Upper lobe of left lung (tissue), 6 donors: Measurements from ENCODE around the gene NTN1. TPM values are rescaled to one million over a fixed set of nuclear protein-coding genes. Genes with fewer than 3 reads are reported as not detected.
A peak's percentile ranks its signal among the peaks of the same experiment; 100 is the strongest.

ENCODE experiments used
- ATAC-seq, 2 donors: fragments of 200-7000 bp; cut with Tn5 transposase; one replicate each; pipeline ENCODE4 v1.9.1; 2022; ENCODE audit warnings: mild to moderate bottlenecking in 2 of 2, moderate library complexity in 2 of 2; ENCODE audit not compliant: low FRiP score in 2 of 2
- DNase-seq, 2 donors: peaks; one replicate each; pipeline ENCODE4 v3.0.0-alpha.2; 2019 to 2020
- H3K27ac ChIP-seq, 4 donors: fragments of 200-600 bp; sonication (generic); one replicate each; pipeline ENCODE4 v1.5.1; 2016 to 2019
- H3K27me3 ChIP-seq, 4 donors: fragments of 200-600 bp; sonication (generic); one replicate each; pipeline ENCODE4 v1.5.1; 2017 to 2019
- H3K36me3 ChIP-seq, 4 donors: fragments of 200-600 bp; sonication (generic); one replicate each; pipeline ENCODE4 v1.5.1; 2016 to 2019
- H3K4me1 ChIP-seq, 4 donors: fragments of 200-600 bp; sonication (generic); one replicate each; pipeline ENCODE4 v1.5.1; 2018 to 2019
- H3K4me3 ChIP-seq, 4 donors: fragments of 200-600 bp; sonication (generic); one replicate each; pipeline ENCODE4 v1.5.1; 2017 to 2019; ENCODE audit warnings: mild to moderate bottlenecking in 2 of 4, moderate library complexity in 1 of 4
- H3K9me3 ChIP-seq, 4 donors: fragments of 200-600 bp; sonication (generic); one replicate each; pipeline ENCODE4 v1.5.1; 2018 to 2019
- CTCF ChIP-seq, 6 experiments: fragments of 450-650 bp in 4 of 6; fragments of 200-600 bp in 2 of 6; sonication (generic) in 2 of 6; IDR thresholded peaks; one replicate each; pipeline ENCODE4 v1.5.1; 2016 to 2019; ENCODE audit warnings: antibody characterized with exemption in 6 of 6
- EP300 ChIP-seq, 4 donors: sonication (generic); formaldehyde crosslinking; IDR thresholded peaks; one replicate each; pipeline ENCODE4 v1.5.1; 2017; ENCODE audit warnings: antibody characterized with exemption in 4 of 4, control low read depth in 2 of 4
- POLR2A ChIP-seq, 4 donors: fragments of 450-650 bp; IDR thresholded peaks; one replicate each; pipeline ENCODE4 v1.5.1; 2016 to 2017; ENCODE audit warnings: antibody characterized with exemption in 4 of 4, mild to moderate bottlenecking in 2 of 4
- POLR2AphosphoS5 ChIP-seq, 2 donors: sonication (generic); formaldehyde crosslinking; IDR thresholded peaks; one replicate each; pipeline ENCODE4 v1.5.1; 2017; ENCODE audit warnings: antibody characterized with exemption in 2 of 2
- WGBS, 2 donors: methylation state at CpG; one replicate each; pipeline ENCODE4 v1.1.5; 2017 to 2018; 5-methylcytosine and 5-hydroxymethylcytosine counted together
- total RNA-seq, 6 donors: library from RNA; depleted of rRNA in 4 of 6; stranded (reverse); fragments of >200 nt in 4 of 6; gene quantifications; one replicate each; pipeline versions ENCODE4 v1.1.0 to v1.2.1, GENCODE V29; 2016 to 2021
- donor health status: DM: no; HTN: no; CAD: no; lungs with moderate emphysema.
- donor health status: DM: no; HTN: yes; CAD: no; lungs with severe emphysema.

Gene NTN1
- total RNA-seq, 6 donors from 2014 or later = 2.6 to 9.1 (median 4.1) TPM

- Histone ChIP-seq H3K27ac (peak overlapping the region; percentile 36 to 86 (median 54)), H3K27me3 (no peaks in the 10 kb centered on the region), H3K4me1 (peaks cover 16 to 28% (median 26%) of the 10 kb centered on the region in 4 donors), H3K36me3 (no peaks in the 10 kb centered on the region), H3K4me3 (peak overlapping the region; percentile 33 to 61 (median 48)), H3K9me3 (no peaks in the 10 kb centered on the region)
- ATAC-seq = no peak
- no peak for TF ChIP-seq EP300 (IDR thresholded peaks at IDR 0.05)
- TF ChIP-seq POLR2AphosphoS5 (IDR thresholded peaks at IDR 0.05) = no peak
- no peak for TF ChIP-seq CTCF (IDR thresholded peaks at IDR 0.05)
- TF ChIP-seq POLR2A (IDR thresholded peaks at IDR 0.05) = no peak
- 35% methylated on average over 19 of the region's 27 CpGs; no CpG with 5 or more reads in 1 of the 2 donors for WGBS, 2 donors
- DNase-seq = peak; percentile 33 to 67
Observed at GRCh38 chr17:9239246-9239792, 218.0 kb downstream of the NTN1 start.

DNA sequence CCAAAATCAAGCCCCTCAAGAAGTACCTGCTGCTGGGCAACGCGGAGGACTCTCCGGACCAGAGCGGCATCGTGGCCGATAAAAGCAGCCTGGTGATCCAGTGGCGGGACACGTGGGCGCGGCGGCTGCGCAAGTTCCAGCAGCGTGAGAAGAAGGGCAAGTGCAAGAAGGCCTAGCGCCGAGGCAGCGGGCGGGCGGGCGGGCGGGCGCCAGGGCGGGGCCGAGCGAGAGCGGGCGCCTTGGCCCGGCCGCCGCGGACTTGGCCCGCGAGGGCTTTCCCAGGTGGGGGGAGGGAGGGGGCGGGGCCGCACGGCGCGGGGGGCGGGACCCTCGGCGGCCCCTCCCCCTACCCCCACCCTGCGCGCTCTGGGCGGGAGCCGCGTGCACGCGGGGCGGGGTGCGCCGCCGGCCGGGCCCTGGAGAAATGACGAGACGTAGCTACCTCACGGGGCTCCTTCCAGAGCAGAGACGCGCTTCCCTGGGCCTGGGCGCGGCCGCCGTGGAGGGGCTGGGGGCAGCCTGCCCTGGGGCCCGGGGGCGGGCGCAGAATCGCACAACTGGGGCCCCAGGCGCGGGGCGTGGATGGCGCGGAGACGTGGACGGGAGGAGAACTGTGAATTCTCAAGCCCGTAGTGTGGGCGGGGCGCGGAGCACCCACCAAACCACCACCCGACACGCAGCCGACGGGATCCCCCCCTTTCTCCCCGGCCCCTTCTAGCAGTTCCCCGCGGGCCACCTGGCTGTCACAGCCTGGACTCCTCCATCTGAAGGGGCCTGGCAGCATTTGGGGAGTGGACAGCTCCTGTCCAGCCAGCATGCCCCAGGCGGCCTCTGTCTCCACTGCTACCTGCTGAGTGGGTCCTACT, 218.7 kb downstream of the NTN1 start:
- Histone ChIP-seq H3K27ac (peak overlapping the region; percentile 86 to 92 (median 88)), H3K4me1 (peaks cover 16 to 30% (median 27%) of the 10 kb centered on the region in 4 donors), H3K9me3 (no peaks in the 10 kb centered on the region), H3K36me3 (no peaks in the 10 kb centered on the region), H3K4me3 (peak overlapping the region; percentile 33 to 61 (median 48)), H3K27me3 (no peaks in the 10 kb centered on the region)
- peak; percentile 52 to 92 for ATAC-seq
- 0 to 11% methylated on average over 7 to 13 of the region's 84 CpGs for WGBS, 2 donors
- no peak for TF ChIP-seq EP300 (IDR thresholded peaks at IDR 0.05)
- TF ChIP-seq CTCF (IDR thresholded peaks at IDR 0.05) = no peak
- peak in 2 of 4 donors; percentile 14 to 44 for TF ChIP-seq POLR2A (IDR thresholded peaks at IDR 0.05)
- peak in 1 of 2 donors; percentile 79 for TF ChIP-seq POLR2AphosphoS5 (IDR thresholded peaks at IDR 0.05)
- DNase-seq = peak; percentile 61 to 95

DNA sequence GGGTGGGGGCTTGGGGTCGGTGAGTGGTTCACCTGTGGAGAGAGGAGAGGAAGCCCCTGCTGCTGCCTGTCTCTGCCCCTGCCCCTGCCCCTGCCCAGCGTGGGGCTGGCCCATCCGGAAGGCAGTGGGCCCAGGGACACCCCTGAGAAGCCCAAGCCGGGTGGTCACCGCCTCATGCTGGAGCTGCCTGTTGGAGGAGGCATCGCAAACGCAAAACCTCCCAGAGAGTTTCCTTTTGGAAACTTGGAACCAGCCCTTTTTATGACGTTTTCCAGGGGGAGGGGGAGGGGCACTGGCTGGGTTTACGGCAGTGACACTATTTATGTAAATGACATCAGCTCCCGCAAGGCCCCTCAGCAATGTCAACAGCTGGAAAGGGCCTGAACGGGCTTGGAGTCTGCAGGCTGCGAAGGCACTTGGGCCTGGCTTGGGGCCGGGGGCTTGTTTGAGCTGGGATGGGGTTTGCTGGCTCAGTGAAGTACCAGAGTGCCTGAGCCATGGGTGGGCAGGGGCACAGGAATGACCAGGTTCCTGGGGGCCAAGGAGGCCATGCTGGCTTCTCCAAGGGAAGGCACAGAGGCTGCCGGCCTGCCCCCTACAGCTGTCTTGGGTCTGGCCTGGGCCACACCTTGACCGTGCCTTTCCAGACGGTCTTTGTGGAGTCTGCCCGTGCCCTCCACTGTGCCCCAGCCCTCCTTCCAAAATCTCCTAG, 219.5 kb downstream of the NTN1 start:
- TF ChIP-seq POLR2AphosphoS5 (IDR thresholded peaks at IDR 0.05) (peak in 1 of 2 donors; percentile 53), POLR2A (IDR thresholded peaks at IDR 0.05) (peak in 1 of 4 donors; percentile 10), CTCF (IDR thresholded peaks at IDR 0.05) (no peak)
- Histone ChIP-seq H3K9me3 (no peaks in the 10 kb centered on the region), H3K27me3 (no peaks in the 10 kb centered on the region), H3K36me3 (no peaks in the 10 kb centered on the region), H3K27ac (peak overlapping the region; percentile 86 to 92 (median 88)), H3K4me1 (peaks cover 16 to 30% (median 27%) of the 10 kb centered on the region in 4 donors), H3K4me3 (peak overlapping the region in 3 of 4 donors; percentile 41 to 61 (median 55))
- WGBS, 2 donors = 51 to 54% methylated on average over 11 to 14 of the region's 17 CpGs
- ATAC-seq (peak; percentile 32 to 53), DNase-seq (peak; percentile 37 to 82)

GRCh38 chr17:9241371-9241712, 220.0 kb downstream of the NTN1 start:
- ATAC-seq (peak in 1 of 2 donors; percentile 23), DNase-seq (peak in 1 of 2 donors; percentile 51)
- Histone ChIP-seq H3K4me1 (peaks cover 16 to 30% (median 27%) of the 10 kb centered on the region in 4 donors), H3K36me3 (no peaks in the 10 kb centered on the region), H3K4me3 (no peak overlapping the region), H3K27ac (peak overlapping the region; percentile 86 to 92 (median 88)), H3K27me3 (no peaks in the 10 kb centered on the region), H3K9me3 (no peaks in the 10 kb centered on the region)
- TF ChIP-seq POLR2AphosphoS5 (IDR thresholded peaks at IDR 0.05) = no peak
- TF ChIP-seq CTCF (IDR thresholded peaks at IDR 0.05) = no peak
- TF ChIP-seq EP300 (IDR thresholded peaks at IDR 0.05) = no peak
- no peak for TF ChIP-seq POLR2A (IDR thresholded peaks at IDR 0.05)
- 34 to 52% methylated on average over 3 to 10 of the region's 10 CpGs for WGBS, 2 donors
